HG03558 (cell line): Measurements from ENCODE around the gene STRADB.
"Not testable (repeated sequence)": the region's sequence is repeated elsewhere in the genome, so short reads cannot be mapped to it uniquely, and the experiment has no call there.

Experiments used
- ATAC-seq: cut with Tn5 transposase; IDR thresholded peaks from one replicate; pipeline ENCODE4 v1.9.1; 2021; ENCODE audit warnings: moderate number of reproducible peaks; ENCODE audit not compliant: unreplicated experiment; ENCODE audit errors: extremely low read depth

Gene STRADB

DNA sequence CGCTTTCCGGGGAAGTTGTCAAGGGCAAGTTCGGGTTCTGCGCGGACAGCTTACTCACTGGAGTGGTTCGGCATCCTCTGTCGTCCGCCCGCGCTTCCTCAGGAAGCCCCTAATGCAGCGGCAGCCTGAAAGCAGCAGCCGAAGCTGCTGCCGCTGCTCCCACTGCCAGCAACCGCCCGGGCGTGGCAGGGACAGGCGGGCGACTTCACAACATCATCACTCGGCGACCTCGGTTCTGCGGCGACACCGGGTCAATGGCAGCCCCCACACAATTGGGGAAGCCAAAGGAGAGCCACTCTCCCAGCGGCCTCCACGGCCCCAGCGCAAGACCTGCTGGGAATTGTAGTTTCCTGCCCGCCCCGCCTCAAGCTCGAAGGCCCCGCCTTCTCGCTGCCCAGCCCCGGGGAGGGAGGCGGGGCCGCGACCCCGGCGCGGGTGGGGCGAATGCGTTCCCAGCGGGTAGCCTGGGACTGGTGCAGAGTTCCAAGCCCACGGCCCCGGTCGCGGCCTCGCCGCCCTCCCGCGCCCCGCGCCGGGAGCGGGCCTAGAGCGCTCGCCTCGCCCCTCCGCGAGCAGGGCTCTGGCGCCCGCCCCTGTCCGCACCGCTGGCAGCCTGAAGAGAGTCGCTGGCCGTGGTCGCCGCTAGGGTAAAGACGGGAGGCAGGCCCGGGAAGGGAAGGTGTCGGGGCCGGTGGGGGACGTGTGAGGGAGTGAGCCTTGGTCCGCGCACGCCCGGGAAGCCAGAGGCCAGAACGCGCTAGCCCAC is at the start of gene STRADB, which contains the start of gene TRAK2:
STRADB (plus strand) TSS at position 449 of the 766 bp plus-strand sequence. CDS start 3,101 bp downstream, outside the sequence.
TRAK2 (minus strand) TSS at position 167 of the 766 bp plus-strand sequence. CDS start 30,951 bp downstream, outside the sequence.
- ATAC-seq: peak; percentile 90

DNA sequence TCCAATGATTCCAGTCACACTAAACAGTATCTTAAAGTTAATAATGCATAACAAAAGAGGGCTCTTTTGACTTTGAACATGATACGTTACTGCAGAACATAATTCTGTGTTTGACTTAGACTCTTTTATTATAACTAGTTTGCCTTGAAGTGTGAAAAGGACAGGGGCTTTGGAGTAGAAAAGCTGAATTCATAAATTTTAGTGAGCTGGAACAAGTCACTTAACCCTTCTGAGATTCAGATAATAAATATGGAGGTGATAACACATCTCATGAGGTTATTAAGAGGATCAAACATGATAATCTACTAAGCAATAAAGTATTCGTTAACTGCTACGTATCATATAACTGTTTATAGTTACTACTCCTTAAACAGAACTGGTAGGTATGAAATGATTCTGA is 49.7 kb upstream of the STRADB start:
- ATAC-seq: no peak

DNA sequence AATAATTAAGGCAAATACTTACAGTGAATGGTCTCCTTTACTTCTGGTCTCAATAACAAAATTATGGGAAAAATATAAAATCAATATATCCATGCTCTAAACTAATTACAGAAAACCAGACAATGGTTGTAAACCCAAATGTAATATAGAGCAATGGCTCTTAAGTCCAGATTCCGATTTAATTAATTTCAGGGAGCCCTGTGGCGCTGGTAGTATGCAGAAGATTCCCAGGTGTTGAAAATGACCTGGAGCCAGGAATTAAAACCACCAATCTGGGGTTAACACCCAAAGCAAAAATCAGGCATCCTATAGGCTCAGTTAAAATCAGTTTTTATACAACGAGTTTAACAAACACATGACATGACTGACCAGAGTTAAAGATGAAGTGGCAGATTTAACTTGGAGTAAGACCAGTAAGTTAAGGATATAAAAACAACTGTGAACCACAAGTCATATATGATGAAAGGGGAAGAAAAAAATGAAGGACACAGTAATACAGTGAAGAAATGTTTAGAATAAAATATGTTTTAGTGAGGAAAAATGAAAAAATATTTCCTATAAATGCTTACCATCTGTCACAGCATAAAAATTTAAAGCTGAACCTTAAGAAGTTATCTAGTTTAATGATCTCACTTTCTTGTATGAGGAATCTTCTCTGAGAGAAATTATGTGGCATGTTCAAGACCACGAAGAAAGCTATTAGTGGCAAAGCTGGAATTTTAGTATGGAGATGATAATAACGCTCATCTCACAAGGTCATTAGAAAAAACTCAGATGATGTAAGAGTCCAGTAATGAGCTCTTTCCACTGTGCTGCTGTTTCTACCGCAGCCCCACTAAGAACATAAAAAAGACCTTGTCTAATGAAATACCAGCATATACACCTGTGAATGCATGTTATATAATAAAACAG is 48.6 kb upstream of the STRADB start:
- no peak for ATAC-seq

GRCh38 chr2:201403880-201404279 is 47.7 kb upstream of the STRADB start:
- ATAC-seq: no peak

- no peak for ATAC-seq
Observed at GRCh38 chr2:201404699-201405280, 46.8 kb upstream of the STRADB start.

GRCh38 chr2:201406077-201406662 is 45.4 kb upstream of the STRADB start:
- no peak for ATAC-seq

DNA sequence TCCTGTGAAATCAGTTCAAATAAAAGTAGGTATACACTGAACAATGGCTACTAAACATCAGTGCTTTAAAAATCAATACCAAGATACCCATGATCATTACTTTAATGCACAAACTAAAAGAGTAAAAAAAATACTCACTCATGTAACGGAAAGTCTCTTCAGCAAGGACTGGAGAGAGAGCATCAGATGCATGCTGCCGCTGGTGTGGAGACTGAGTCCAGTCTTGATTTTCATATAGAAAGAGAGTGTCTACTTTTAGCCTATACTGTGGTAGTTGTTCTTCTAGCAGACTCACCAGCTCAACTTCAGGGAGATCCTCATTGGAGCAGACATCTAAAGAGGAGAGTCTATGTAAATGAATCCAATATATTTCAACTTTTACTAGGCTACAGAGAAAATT is 44.3 kb upstream of the STRADB start:
- no peak for ATAC-seq

- ATAC-seq: no peak
Observed at GRCh38 chr2:201408931-201409330, 42.6 kb upstream of the STRADB start.

DNA sequence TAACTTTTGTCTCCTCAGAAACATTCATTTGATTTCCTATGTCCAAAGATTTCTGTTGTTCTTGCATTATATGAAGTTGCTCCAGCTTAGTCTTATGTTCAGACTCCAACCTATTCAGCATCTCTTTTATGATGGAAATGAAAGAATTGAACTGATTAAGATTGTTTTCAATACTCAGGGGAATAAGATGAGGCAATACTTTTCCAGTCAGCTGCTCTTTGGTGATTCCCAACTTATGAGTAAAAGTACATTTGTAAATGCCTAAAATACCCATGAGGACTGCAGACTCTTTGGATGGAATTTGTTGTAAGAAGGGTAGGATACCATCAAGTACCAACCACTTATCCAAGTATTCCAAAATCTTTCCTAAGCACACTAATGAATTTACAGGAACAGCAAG is 40.1 kb upstream of the STRADB start:
- no peak for ATAC-seq

DNA sequence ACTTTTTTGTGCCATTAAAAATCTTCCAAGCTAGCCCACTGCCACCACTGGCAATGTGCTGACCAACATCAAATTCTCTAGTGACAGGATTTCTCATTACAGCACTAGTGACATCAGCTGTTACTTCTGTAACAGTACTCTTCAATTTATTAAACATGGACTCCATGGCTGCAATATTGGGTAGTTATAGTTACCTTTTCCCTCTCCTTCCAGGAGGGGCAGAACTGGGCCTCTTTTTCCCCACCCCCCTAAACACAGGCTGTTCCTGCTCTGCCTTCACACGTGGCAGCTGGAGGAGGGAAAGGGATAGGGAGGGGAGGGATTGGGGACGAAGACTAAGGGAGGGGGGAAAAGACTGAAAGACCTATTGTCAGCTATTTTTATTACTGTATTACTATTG is 38.4 kb upstream of the STRADB start:
- ATAC-seq: no peak

DNA sequence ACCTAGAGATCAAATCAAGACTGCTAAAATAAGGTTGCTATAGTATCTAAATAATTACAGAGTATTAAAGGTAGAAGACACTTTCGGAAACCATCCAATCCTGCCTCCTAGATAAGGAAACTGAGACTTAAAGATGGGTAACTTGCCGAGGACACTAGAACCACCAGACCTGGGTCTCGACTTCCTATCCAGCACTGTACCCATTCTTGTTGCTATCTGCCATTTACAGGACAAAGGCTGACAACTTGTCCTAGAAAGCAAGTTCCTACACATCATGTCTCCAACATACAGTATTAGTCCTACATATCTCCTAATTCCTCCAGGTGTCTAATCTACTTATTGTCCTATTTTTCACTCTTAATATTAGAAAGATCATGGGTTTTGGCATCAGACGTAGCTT is 38.0 kb upstream of the STRADB start:
- no peak for ATAC-seq

- no peak for ATAC-seq
Observed at GRCh38 chr2:201414099-201415023, 37.2 kb upstream of the STRADB start.

- no peak for ATAC-seq
Observed at GRCh38 chr2:201415149-201415548, 36.4 kb upstream of the STRADB start.

GRCh38 chr2:201419057-201419635 is 32.4 kb upstream of the STRADB start:
- no peak for ATAC-seq

- ATAC-seq: no peak
Observed at GRCh38 chr2:201419986-201420385, 31.6 kb upstream of the STRADB start.

DNA sequence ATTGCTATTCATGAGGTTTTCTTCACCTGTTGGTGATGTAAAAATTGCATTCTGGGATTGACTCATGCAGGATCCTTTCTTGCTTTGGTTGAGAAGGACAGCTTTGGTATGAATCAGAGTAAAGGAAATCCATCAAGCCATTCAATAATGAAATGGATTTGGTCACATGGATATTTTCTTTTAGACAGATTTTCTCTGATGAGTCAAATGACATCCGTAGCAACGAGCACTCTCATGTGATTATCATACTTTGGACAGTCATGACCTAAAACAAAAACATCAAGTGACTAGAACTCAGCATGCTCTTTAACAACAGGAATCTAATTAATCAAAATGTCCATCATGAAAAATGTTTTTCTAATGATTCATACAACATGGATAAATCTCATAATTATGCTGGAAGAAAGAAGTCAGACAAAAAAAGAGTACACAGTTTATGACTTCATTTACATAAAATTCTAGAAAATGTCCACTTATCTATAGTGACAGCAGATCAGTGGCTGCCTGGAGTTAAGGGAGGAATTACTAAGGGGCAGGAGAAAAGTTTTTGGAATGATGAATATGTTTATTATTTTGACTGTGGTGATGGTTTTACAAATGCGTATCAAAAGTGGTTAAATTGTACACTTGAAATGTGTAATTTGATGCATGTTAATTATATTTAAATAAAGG is 31.0 kb upstream of the STRADB start:
- ATAC-seq: no peak

GRCh38 chr2:201425952-201426351 is 25.6 kb upstream of the STRADB start:
- no peak for ATAC-seq

- not testable (repeated sequence) for ATAC-seq
Observed at GRCh38 chr2:201428366-201428765, 23.2 kb upstream of the STRADB start.
